Right lobe of liver (tissue), 6 donors: ENCODE results near the gene MYLK. TPM values are rescaled to one million over a fixed set of nuclear protein-coding genes. Genes with fewer than 3 reads are reported as not detected.

Source experiments
- ATAC-seq, 4 donors: fragments of 200-7000 bp; cut with Tn5 transposase; one replicate each; pipeline ENCODE4 v1.9.1; 2020; ENCODE audit warnings: mild to moderate bottlenecking in 4 of 4, moderate library complexity in 4 of 4
- DNase-seq, 3 donors: peaks; one replicate each; pipeline ENCODE4 v3.0.0-alpha.2; 2020
- H3K27ac ChIP-seq, 3 donors: fragments of 200-600 bp; one replicate each; pipeline ENCODE4 v1.8.0; 2022
- H3K27me3 ChIP-seq, 2 donors: fragments of 200-600 bp; one replicate each; pipeline ENCODE4 v1.8.0; 2022
- H3K36me3 ChIP-seq, 4 donors: fragments of 200-600 bp; sonication (generic) in 1 of 4; one replicate each; pipeline versions ENCODE4 v1.5.1 to v1.8.0; 2017 to 2022; ENCODE audit warnings: control low read depth in 1 of 4
- H3K4me1 ChIP-seq, 4 donors: fragments of 200-600 bp; sonication (generic) in 1 of 4; one replicate each; pipeline versions ENCODE4 v1.5.1 to v1.8.0; 2017 to 2022; ENCODE audit warnings: control low read depth in 1 of 4
- H3K4me3 ChIP-seq, 3 donors: fragments of 200-600 bp; one replicate each; pipeline ENCODE4 v1.8.0; 2022
- H3K9me3 ChIP-seq, 4 donors: fragments of 200-600 bp; sonication (generic) in 1 of 4; one replicate each; pipeline versions ENCODE4 v1.5.1 to v1.8.0; 2017 to 2022; ENCODE audit warnings: control low read depth in 1 of 4
- POLR2A ChIP-seq: fragments of 450-650 bp; IDR thresholded peaks from one replicate; pipeline ENCODE4 v1.6.1; 2017; ENCODE audit warnings: antibody characterized with exemption, mild to moderate bottlenecking
- WGBS: methylation state at CpG from one replicate; pipeline ENCODE4 v1.1.6; 2018; ENCODE audit warnings: low coverage, low lambda C conversion rate; ENCODE audit not compliant: insufficient coverage; ENCODE audit errors: missing lambda C conversion rate; 5-methylcytosine and 5-hydroxymethylcytosine counted together
- intact Hi-C, 2 donors: fragments of 100-400 bp; cut with DNase I; formaldehyde crosslinking; loops; one replicate each; pipeline versions ENCODE4 v1.11.2 to v1.14.1; 2022
- total RNA-seq, 6 experiments: library from RNA; depleted of rRNA in 2 of 6; stranded (reverse); fragments of >200 nt in 2 of 6; fragmentation: NEBNext Ultra II Directional in 3 of 6; extraction: Animal tissue kit (Norgen Biotek cat#: 25700) in 3 of 6; gene quantifications; one replicate each; pipeline versions ENCODE4 v1.1.0 to v1.2.4, GENCODE V29; 2016 to 2023
- TF ChIP-seq, protein P1 (sequence below), 4 donors: fragments of 200-600 bp in 3 of 4; fragments of 450-650 bp in 1 of 4; IDR thresholded peaks; one replicate each; pipeline versions ENCODE4 v1.5.1 to v1.8.0; 2016 to 2022; ENCODE audit warnings: antibody characterized with exemption in 4 of 4, mild to moderate bottlenecking in 2 of 4
- donor health status: DM: no; HTN: yes; CAD: no.
- donor health status: DM: no; HTN: no; CAD: no.
- donor health status: DM: no; HTN: no; CAD: no.
- donor health status: DM: no; HTN: yes; CAD: no.
- donor health status: DM: no; HTN: yes; CAD: no.

MYLK gene
- total RNA-seq, 6 experiments from 2014 or later: 61.1 to 146 (median 97.8) TPM

DNA sequence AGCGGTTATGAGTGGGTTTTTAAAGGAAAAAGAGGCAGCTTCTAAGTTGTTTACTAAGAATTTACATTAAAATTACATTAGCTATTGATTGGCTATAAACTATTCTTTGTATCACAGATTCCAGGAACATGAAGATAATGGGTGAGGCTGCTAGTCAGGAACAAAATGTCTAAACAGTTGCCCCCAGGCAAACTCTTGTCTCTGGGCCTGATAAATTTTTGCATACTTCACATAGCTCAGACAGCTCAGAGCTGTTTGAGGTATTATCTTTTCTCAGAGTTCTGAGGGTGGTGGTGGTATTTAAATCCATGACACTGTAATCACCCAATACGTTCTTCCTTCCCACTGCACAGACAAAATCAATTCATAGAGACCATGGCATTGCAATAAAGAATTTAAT lies 297.2 kb downstream of the MYLK start:
- 80% methylated on average over 2 of the region's 2 CpGs for WGBS
- no peak overlapping the region for H3K27ac ChIP-seq
- H3K4me1 ChIP-seq: peaks cover 0 to 23% (median 6%) of the 10 kb centered on the region in 4 donors
- TF ChIP-seq POLR2A: no peak
- TF ChIP-seq, protein P1, sequence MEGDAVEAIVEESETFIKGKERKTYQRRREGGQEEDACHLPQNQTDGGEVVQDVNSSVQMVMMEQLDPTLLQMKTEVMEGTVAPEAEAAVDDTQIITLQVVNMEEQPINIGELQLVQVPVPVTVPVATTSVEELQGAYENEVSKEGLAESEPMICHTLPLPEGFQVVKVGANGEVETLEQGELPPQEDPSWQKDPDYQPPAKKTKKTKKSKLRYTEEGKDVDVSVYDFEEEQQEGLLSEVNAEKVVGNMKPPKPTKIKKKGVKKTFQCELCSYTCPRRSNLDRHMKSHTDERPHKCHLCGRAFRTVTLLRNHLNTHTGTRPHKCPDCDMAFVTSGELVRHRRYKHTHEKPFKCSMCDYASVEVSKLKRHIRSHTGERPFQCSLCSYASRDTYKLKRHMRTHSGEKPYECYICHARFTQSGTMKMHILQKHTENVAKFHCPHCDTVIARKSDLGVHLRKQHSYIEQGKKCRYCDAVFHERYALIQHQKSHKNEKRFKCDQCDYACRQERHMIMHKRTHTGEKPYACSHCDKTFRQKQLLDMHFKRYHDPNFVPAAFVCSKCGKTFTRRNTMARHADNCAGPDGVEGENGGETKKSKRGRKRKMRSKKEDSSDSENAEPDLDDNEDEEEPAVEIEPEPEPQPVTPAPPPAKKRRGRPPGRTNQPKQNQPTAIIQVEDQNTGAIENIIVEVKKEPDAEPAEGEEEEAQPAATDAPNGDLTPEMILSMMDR (IDR thresholded peaks at IDR 0.05): no peak
- no peaks in the 10 kb centered on the region for H3K36me3 ChIP-seq
- no peak for ATAC-seq
- no peak for DNase-seq
- intact Hi-C loops: no loop called here
- H3K9me3 ChIP-seq: no peaks in the 10 kb centered on the region
- no peaks in the 10 kb centered on the region for H3K27me3 ChIP-seq
- no peak overlapping the region for H3K4me3 ChIP-seq

DNA sequence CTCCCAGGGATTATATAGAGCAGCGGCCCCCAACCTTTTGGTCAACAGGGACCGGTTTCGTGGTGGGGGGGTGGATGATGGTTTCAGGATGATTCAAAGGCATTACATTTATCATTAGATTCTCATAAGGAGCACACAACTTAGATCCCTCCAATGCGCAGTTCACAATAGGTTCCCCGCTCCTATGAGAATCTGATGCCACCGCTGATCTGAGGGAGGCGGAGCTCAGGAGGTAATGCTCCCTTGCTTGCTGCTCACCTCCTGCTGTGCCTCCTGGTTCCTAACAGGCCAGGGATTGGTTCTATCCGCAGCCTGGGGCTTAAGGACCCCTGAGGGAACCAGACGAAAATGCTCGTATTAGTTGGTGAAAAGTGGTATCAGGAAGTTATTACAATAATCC lies 298.0 kb downstream of the MYLK start:
- TF ChIP-seq POLR2A: no peak
- TF ChIP-seq, protein P1 (IDR thresholded peaks at IDR 0.05): no peak
- intact Hi-C loops: no loop called here
- Histone ChIP-seq H3K4me1 (peaks cover 0 to 25% (median 6%) of the 10 kb centered on the region in 4 donors), H3K27ac (peak overlapping the region in 1 of 3 donors; percentile 93), H3K4me3 (peak overlapping the region; percentile 81 to 94 (median 91)), H3K9me3 (no peaks in the 10 kb centered on the region), H3K27me3 (no peaks in the 10 kb centered on the region), H3K36me3 (peaks cover 0 to 6% (median 0%) of the 10 kb centered on the region in 4 donors)
- ATAC-seq: peak in 2 of 4 donors; percentile 17 to 26
- DNase-seq: peak in 2 of 3 donors; percentile 40 to 57
- 2% methylated on average over 10 of the region's 10 CpGs for WGBS

DNA sequence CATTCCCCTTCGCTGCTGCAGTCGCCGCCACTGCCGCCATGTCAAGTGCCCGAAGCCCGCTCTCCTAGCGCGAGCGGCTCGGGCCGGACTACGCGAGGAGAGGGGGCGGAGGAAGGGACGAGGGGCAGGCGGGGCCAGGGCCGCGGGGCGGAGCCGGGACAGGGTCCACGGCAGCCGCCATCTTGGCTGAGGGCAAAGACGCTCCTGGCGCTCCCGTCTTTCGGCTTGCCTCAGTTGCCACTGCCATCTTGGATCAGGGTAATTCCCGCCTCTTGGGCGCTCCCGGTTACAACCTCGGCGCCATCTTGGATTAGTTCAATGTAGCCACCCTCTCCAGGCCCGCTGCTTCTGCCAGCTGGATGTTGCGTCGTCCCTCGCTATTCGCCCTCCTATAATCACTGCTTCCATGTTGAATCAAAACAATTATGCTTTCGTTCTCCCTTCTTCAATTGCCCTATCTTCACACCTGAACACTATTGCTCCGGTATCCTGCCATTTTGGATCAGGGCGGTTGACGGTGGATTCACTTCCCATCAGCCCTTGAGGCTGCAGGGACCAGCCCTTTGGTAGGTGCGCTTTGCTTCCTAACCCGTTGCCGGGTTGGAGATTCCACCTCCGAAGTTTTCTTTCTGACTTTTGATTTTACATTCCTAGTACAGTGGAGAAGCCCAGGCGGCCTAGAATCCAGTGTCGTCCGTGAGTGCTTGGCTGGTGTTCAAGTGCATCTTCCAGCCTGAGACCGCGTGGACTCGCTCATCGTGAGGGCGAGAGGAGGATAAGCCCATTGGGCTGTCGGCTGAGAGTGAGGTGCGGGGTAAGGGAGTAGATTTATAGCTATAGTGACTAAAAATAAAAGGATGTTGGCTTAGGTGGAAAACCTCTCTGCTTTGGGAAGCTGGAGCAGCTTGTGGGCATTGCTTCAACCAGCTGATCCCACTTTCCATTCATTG lies 298.9 kb downstream of the MYLK start, which contains the start of gene HACD2:
Gene HACD2 (minus strand): TSS at position 66 of the 950 bp plus-strand sequence. CDS start 26 bp downstream, at position 40.
- intact Hi-C loops: no loop called here
- under 1% methylated on average over 39 of the region's 54 CpGs for WGBS
- peaks cover 0 to 25% (median 6%) of the 10 kb centered on the region in 4 donors for H3K4me1 ChIP-seq
- TF ChIP-seq POLR2A: peak; percentile 85
- TF ChIP-seq, protein P1 (IDR thresholded peaks at IDR 0.05): no peak
- peak within 1 kb of the TSS; percentile 81 to 94 (median 91) for H3K4me3 ChIP-seq
- ATAC-seq: peak; percentile 91 to 97 (median 94)
- H3K36me3 ChIP-seq: peaks cover 0 to 13% (median 0%) of the 10 kb centered on the region in 4 donors
- H3K27ac ChIP-seq: peak within 1 kb of the TSS; percentile 89 to 93 (median 91)
- no peaks in the 10 kb centered on the region for H3K27me3 ChIP-seq
- peak; percentile 97 to 98 (median 98) for DNase-seq
- no peaks in the 10 kb centered on the region for H3K9me3 ChIP-seq

DNA sequence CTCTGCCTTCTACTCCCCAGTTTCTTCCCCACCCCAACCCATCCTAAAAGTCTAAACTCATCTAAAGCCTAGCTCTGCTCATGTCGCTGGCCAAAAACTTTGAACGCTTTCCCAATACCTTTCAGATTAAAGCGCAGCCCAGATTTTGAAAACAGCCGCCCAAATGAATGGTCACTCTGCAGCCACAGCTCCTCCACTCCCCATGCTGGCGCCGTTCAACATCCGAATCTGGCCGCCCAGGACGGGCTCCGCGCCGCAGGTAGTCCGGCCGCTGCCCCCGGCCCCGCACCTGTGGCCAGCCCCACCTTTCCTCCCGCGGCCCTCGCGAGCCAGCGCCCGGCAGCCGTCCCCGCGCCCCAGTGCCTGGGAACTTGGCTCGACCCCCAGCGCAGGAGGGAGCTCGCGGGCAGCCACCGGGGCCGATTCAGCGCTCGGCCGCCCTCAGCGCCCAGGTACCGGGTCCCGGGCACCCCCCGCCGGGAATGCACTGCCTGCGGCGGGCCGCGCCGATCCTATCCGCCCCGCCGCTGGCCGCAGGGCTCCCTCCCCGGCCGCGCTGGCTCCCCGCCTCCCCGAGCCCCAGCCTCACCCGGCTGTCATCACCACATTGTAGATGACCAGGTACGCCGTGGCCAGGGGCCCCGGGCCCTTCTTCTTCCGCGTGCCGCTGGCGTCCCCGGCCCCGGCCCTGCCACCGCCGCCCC lies 299.7 kb downstream of the MYLK start:
- WGBS: under 1% methylated on average over 24 of the region's 65 CpGs
- Histone ChIP-seq H3K4me1 (peaks cover 0 to 25% (median 6%) of the 10 kb centered on the region in 4 donors), H3K36me3 (peaks cover 0 to 17% (median 0%) of the 10 kb centered on the region in 4 donors), H3K27ac (peak overlapping the region; percentile 89 to 93 (median 91)), H3K27me3 (no peaks in the 10 kb centered on the region), H3K4me3 (peak overlapping the region; percentile 81 to 94 (median 91)), H3K9me3 (no peaks in the 10 kb centered on the region)
- peak; percentile 77 to 81 (median 80) for DNase-seq
- intact Hi-C loops: no loop called here
- ATAC-seq: peak; percentile 31 to 65 (median 56)
- TF ChIP-seq POLR2A: no peak
- TF ChIP-seq, protein P1 (IDR thresholded peaks at IDR 0.05): peak; percentile 2 to 44 (median 25)
